Hepatocyte (in vitro differentiated cells): ENCODE data around the gene TAS2R60. TPM values are rescaled to one million over a fixed set of nuclear protein-coding genes. Genes with fewer than 3 reads are reported as not detected.
"Not testable (repeated sequence)": the region's sequence is repeated elsewhere in the genome, so short reads cannot be mapped to it uniquely, and the experiment has no call there.

Source experiments
- DNase-seq: peaks from one replicate; pipeline ENCODE4 v3.0.0-alpha.2; 2016; ENCODE audit warnings: low spot score
- H2AFZ ChIP-seq: fragments of 200-600 bp; sonication (generic); 2 replicates; pipeline ENCODE4 v1.6.0; 2016; ENCODE audit warnings: antibody characterized with exemption, mild to moderate bottlenecking
- H3K27ac ChIP-seq: fragments of 200-600 bp; sonication (generic); 2 replicates; pipeline ENCODE4 v1.5.1; 2016; ENCODE audit warnings: mild to moderate bottlenecking
- H3K27me3 ChIP-seq: fragments of 200-600 bp; sonication (generic); 2 replicates; pipeline ENCODE4 v1.6.1; 2016
- H3K36me3 ChIP-seq: fragments of 200-600 bp; sonication (generic); replicated peaks from 2 replicates; pipeline ENCODE4 v1.5.1; 2016; ENCODE audit warnings: low read depth; ENCODE audit not compliant: insufficient read depth
- H3K4me1 ChIP-seq: fragments of 200-600 bp; sonication (generic); 2 replicates; pipeline ENCODE4 v1.5.1; 2016; ENCODE audit warnings: mild to moderate bottlenecking, moderate library complexity; ENCODE audit not compliant: insufficient read depth
- H3K4me2 ChIP-seq: fragments of 200-600 bp; sonication (generic); 2 replicates; pipeline ENCODE4 v1.6.0; 2016
- H3K4me3 ChIP-seq: fragments of 200-600 bp; sonication (generic); 2 replicates; pipeline ENCODE4 v1.5.1; 2016; ENCODE audit warnings: mild to moderate bottlenecking
- H3K79me2 ChIP-seq: fragments of 200-600 bp; sonication (generic); 2 replicates; pipeline ENCODE4 v1.6.0; 2017; ENCODE audit warnings: mild to moderate bottlenecking
- H3K9me2 ChIP-seq: fragments of 200-600 bp; sonication (generic); replicated peaks from 2 replicates; pipeline ENCODE4 v1.6.0; 2017; ENCODE audit warnings: mild to moderate bottlenecking; ENCODE audit not compliant: insufficient read depth
- H3K9me3 ChIP-seq: fragments of 200-600 bp; sonication (generic); 2 replicates; pipeline ENCODE4 v1.5.1; 2016; ENCODE audit warnings: low read depth, mild to moderate bottlenecking
- H4K20me1 ChIP-seq: fragments of 200-600 bp; sonication (generic); 2 replicates; pipeline ENCODE4 v1.6.0; 2016; ENCODE audit warnings: mild to moderate bottlenecking; ENCODE audit not compliant: insufficient read depth, poor library complexity, severe bottlenecking
- EZH2 ChIP-seq: fragments of 200-600 bp; sonication (generic); IDR thresholded peaks from 2 replicates; pipeline ENCODE4 v1.6.1; 2016; ENCODE audit warnings: antibody characterized with exemption, mild to moderate bottlenecking, borderline replicate concordance
- EZH2phosphoT487 ChIP-seq: fragments of 200-600 bp; sonication (generic); IDR thresholded peaks from one replicate; pipeline ENCODE4 v1.6.1; 2018; ENCODE audit warnings: antibody characterized with exemption, mild to moderate bottlenecking, low read depth, moderate library complexity; ENCODE audit not compliant: unreplicated experiment, severe bottlenecking
- WGBS: methylation state at CpG from one replicate; pipeline ENCODE4 v1.1.6; 2016; ENCODE audit warnings: low lambda C conversion rate; ENCODE audit errors: missing lambda C conversion rate; 5-methylcytosine and 5-hydroxymethylcytosine counted together
- polyA plus RNA-seq: library from polyadenylated mRNA; unstranded; fragments of >200 nt; fragmentation: Nextera tagmentation; extraction: Ambion mirVana; gene quantifications from 2 replicates; pipeline ENCODE4 v1.2.1, GENCODE V29; 2016
- total RNA-seq: library from RNA; depleted of rRNA; stranded (reverse); fragments of >200 nt; gene quantifications from 2 replicates; pipeline ENCODE4 v1.2.3, GENCODE V29; 2014
- TF ChIP-seq, protein P1 (sequence below): fragments of 200-600 bp; sonication (generic); IDR thresholded peaks from 2 replicates; pipeline ENCODE4 v1.5.1; 2016; ENCODE audit warnings: antibody characterized with exemption, mild to moderate bottlenecking; ENCODE audit not compliant: poor library complexity

Gene TAS2R60
- total and polyA plus RNA-seq, 2 experiments from 2014 or later, result not detected

DNA sequence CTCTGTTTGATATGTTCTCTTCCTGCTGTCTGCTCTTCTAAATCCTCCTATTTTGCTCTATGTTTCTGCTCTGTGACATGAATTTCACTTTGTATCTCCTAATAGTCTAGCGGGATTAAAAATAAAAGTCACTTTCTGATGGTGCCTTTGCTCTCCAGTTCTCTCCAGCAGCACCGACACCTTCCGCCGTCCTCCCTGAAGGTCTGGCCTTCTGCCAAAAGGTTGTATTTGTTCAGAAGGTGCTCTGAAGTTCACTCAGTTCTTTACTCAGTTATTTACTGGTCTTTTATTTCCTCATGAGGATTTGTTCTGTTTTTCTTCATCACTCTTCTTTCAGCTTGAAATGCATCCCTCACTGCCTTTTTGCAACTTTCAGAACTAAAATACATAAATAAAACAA lies 23.4 kb upstream of the TAS2R60 start:
- no peaks in the 10 kb centered on the region for H3K79me2 ChIP-seq
- WGBS, result 58% methylated on average over 4 of the region's 4 CpGs
- no peaks in the 10 kb centered on the region for H3K36me3 ChIP-seq
- no peak overlapping the region for H3K4me3 ChIP-seq
- no peak overlapping the region for H3K27ac ChIP-seq
- H3K4me1 ChIP-seq, result no peaks in the 10 kb centered on the region
- no peaks in the 10 kb centered on the region for H3K9me2 ChIP-seq
- H3K4me2 ChIP-seq, result no peak overlapping the region
- peak; percentile 60 for DNase-seq
- TF ChIP-seq, protein P1, sequence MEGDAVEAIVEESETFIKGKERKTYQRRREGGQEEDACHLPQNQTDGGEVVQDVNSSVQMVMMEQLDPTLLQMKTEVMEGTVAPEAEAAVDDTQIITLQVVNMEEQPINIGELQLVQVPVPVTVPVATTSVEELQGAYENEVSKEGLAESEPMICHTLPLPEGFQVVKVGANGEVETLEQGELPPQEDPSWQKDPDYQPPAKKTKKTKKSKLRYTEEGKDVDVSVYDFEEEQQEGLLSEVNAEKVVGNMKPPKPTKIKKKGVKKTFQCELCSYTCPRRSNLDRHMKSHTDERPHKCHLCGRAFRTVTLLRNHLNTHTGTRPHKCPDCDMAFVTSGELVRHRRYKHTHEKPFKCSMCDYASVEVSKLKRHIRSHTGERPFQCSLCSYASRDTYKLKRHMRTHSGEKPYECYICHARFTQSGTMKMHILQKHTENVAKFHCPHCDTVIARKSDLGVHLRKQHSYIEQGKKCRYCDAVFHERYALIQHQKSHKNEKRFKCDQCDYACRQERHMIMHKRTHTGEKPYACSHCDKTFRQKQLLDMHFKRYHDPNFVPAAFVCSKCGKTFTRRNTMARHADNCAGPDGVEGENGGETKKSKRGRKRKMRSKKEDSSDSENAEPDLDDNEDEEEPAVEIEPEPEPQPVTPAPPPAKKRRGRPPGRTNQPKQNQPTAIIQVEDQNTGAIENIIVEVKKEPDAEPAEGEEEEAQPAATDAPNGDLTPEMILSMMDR, result no peak
- TF ChIP-seq EZH2 (no peak), EZH2phosphoT487 (no peak)
- H2AFZ ChIP-seq, result no peak overlapping the region
- H4K20me1 ChIP-seq, result no peaks in the 10 kb centered on the region
- no peaks in the 10 kb centered on the region for H3K27me3 ChIP-seq
- H3K9me3 ChIP-seq, result no peaks in the 10 kb centered on the region

DNA sequence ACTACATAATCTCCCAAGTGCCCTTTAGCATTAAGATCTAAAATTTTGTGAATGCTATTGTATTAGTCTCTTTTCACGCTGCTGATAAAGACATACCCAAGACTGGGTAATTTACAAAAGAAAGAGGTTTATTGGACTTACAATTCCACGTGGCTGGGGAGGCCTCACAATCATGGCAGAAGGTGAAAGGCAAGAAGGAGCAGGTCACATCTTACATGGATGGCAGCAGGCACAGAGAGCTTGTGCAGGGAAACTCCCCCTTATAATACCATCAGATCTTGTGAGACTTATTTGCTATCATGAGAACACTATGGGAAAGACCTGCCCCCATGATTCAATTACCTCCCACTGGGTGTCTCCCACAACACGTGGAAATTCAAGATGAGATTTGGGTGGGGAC lies 22.6 kb upstream of the TAS2R60 start:
- DNase-seq, H3K9me3 ChIP-seq, H3K4me3 ChIP-seq, H3K36me3 ChIP-seq, H3K4me1 ChIP-seq, H4K20me1 ChIP-seq, H3K4me2 ChIP-seq, H3K27ac ChIP-seq, H3K79me2 ChIP-seq, H3K27me3 ChIP-seq, H2AFZ ChIP-seq, H3K9me2 ChIP-seq: not testable (repeated sequence)
- WGBS, result 65% methylated on average over 3 of the region's 3 CpGs

DNA sequence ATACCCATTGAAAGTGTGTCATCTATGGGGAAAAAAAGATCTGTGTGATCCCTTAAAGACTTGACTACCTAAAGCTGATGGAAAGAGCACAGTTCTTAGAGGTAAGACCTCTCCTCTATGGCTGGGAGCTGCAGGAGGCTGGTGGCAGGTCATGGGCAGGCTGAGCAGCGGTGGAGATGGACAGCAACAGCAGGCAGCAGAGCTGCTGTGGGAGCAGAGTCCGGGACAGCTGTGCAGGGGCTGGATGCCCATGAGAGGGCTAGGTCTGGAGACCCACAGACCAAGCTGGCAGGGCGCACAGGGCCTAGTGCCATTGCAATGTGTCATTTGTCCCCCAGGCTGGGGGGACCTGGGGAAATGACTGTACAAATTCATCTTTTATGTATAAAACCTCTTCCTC lies 21.2 kb upstream of the TAS2R60 start:
- H3K27ac ChIP-seq, result no peak overlapping the region
- H3K79me2 ChIP-seq, result no peaks in the 10 kb centered on the region
- H3K4me3 ChIP-seq, result no peak overlapping the region
- DNase-seq, result no peak
- no peaks in the 10 kb centered on the region for H3K4me1 ChIP-seq
- no peak overlapping the region for H2AFZ ChIP-seq
- no peaks in the 10 kb centered on the region for H3K9me3 ChIP-seq
- 94% methylated on average over 3 of the region's 3 CpGs for WGBS
- H3K9me2 ChIP-seq, result no peaks in the 10 kb centered on the region
- no peak overlapping the region for H3K4me2 ChIP-seq
- TF ChIP-seq EZH2phosphoT487, result no peak
- TF ChIP-seq EZH2, result no peak
- TF ChIP-seq, protein P1, result no peak
- no peaks in the 10 kb centered on the region for H4K20me1 ChIP-seq
- no peaks in the 10 kb centered on the region for H3K36me3 ChIP-seq
- no peaks in the 10 kb centered on the region for H3K27me3 ChIP-seq

DNA sequence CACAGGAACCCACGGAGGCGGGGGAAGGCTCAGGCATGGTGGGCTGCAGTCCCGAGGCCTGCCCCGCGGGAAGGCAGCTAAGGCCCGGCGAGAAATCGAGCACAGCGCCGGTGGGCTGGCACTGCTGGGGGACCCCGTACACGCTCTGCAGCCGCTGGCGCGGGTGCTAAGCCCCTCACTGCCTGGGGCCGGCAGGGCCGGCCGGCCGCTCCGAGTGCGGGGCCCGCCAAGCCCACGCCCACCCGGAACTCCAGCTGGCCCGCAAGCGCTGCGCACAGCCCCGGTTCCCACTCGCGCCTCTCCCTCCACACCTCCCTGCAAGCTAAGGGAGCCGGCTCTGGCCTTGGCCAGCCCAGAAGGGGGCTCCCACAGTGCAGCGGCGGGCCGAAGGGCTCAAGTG lies 18.8 kb upstream of the TAS2R60 start:
- not testable (repeated sequence) for DNase-seq, H3K4me1 ChIP-seq, H3K4me3 ChIP-seq, H3K27me3 ChIP-seq, H4K20me1 ChIP-seq, H3K79me2 ChIP-seq, H2AFZ ChIP-seq, H3K9me2 ChIP-seq, H3K4me2 ChIP-seq, H3K36me3 ChIP-seq, H3K9me3 ChIP-seq, H3K27ac ChIP-seq
- WGBS, result 97% methylated on average over 22 of the region's 34 CpGs
